Left lung (tissue), 10 donors: ENCODE data around the gene GPX4. TPM values are rescaled to one million over a fixed set of nuclear protein-coding genes. Genes with fewer than 3 reads are reported as not detected.
A peak's percentile ranks its signal among the peaks of the same experiment; 100 is the strongest.

Experiments
- ATAC-seq: fragments of 200-7000 bp; cut with Tn5 transposase; one replicate; pipeline ENCODE4 v1.9.1; 2020; ENCODE audit warnings: moderate library complexity
- DNase-seq, 4 donors: peaks; one replicate each; pipeline ENCODE4 v3.0.0-alpha.2; 2013 to 2020
- H3K27ac ChIP-seq, 2 donors: fragments of 200-600 bp; sonication (generic) in 1 of 2; one replicate each; pipeline versions ENCODE4 v1.5.0 to v1.8.0; 2020 to 2021
- H3K27me3 ChIP-seq, 2 donors: fragments of 200-600 bp; sonication (generic) in 1 of 2; one replicate each; pipeline versions ENCODE4 v1.5.0 to v1.8.0; 2020 to 2021
- H3K36me3 ChIP-seq, 2 donors: fragments of 200-600 bp; sonication (generic) in 1 of 2; one replicate each; pipeline versions ENCODE4 v1.5.0 to v1.8.0; 2020 to 2021
- H3K4me1 ChIP-seq, 2 donors: fragments of 200-600 bp; one replicate each; pipeline ENCODE4 v1.8.0; 2021
- H3K4me3 ChIP-seq, 2 donors: fragments of 200-600 bp; sonication (generic) in 1 of 2; one replicate each; pipeline versions ENCODE4 v1.5.0 to v1.8.0; 2020 to 2021; ENCODE audit warnings: mild to moderate bottlenecking in 1 of 2
- H3K9me3 ChIP-seq, 2 donors: fragments of 200-600 bp; sonication (generic) in 1 of 2; one replicate each; pipeline versions ENCODE4 v1.5.0 to v1.8.0; 2020 to 2021
- CTCF ChIP-seq, 2 donors: fragments of 200-600 bp; sonication (generic) in 1 of 2; IDR thresholded peaks; one replicate each; pipeline versions ENCODE4 v1.5.0 to v1.8.0; 2021; ENCODE audit warnings: antibody characterized with exemption in 2 of 2
- intact Hi-C, 2 donors: fragments of 100-400 bp; cut with DNase I; formaldehyde crosslinking; loops; one replicate each; pipeline versions ENCODE4 v1.11.2 to v1.14.2; 2022
- polyA plus RNA-seq, 6 donors: library from polyadenylated mRNA; unstranded; fragments of 120-200 nt; gene quantifications; one replicate each; pipeline ENCODE4 v1.2.1, GENCODE V29; 2013; ENCODE audit not compliant: insufficient read length in 6 of 6
- total RNA-seq, 2 donors: library from RNA; stranded (reverse); fragmentation: NEBNext Ultra II Directional; extraction: Animal tissue kit (Norgen Biotek cat#: 25700); gene quantifications; one replicate each; pipeline ENCODE4 v1.2.1, GENCODE V29; 2021
- donor health status: DM: no; HTN: yes; CAD: no.
- donor health status: DM: no; HTN: no; CAD: no.

The GPX4 gene
- total and polyA plus RNA-seq, 8 donors: 146 to 365 (median 213) TPM

DNA sequence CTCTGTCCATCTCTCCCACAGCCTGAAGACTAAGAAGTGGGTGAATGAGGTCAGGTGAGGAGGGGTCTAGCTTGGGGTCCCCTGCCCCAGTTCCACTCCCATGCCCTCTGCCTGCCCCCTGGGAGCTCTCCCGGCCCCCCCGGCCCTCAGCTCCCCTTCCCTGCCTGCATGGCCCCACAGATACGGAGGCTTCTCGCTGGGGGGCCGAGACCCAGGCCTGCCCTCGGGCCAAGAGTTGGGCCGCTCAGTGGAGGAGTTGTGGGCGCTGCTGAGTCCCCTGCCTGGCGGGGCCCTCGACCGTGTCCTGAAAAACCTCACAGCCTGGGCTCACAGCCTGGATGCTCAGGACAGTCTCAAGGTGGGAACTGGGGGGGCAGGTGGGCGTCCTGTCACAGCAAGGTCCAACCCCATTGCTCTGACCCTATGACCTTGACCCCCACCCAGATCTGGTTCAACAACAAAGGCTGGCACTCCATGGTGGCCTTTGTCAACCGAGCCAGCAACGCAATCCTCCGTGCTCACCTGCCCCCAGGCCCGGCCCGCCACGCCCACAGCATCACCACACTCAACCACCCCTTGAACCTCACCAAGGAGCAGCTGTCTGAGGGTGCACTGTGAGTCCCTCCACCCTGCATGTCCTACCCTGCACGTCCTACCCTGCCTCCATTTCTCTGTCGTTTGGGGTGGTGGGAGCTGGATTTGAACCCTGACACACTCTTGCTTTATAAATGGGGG is 47.7 kb upstream of the GPX4 start:
- no peak for TF ChIP-seq CTCF (IDR thresholded peaks at IDR 0.05)
- Histone ChIP-seq H3K4me1 (no peaks in the 10 kb centered on the region), H3K9me3 (peaks cover 0 to 31% of the 10 kb centered on the region in 2 donors), H3K4me3 (no peak overlapping the region), H3K27me3 (no peaks in the 10 kb centered on the region), H3K36me3 (peaks cover 0 to 61% of the 10 kb centered on the region in 2 donors), H3K27ac (no peak overlapping the region)
- DNase-seq (no peak), ATAC-seq (no peak)
- intact Hi-C loops: no loop called here

DNA sequence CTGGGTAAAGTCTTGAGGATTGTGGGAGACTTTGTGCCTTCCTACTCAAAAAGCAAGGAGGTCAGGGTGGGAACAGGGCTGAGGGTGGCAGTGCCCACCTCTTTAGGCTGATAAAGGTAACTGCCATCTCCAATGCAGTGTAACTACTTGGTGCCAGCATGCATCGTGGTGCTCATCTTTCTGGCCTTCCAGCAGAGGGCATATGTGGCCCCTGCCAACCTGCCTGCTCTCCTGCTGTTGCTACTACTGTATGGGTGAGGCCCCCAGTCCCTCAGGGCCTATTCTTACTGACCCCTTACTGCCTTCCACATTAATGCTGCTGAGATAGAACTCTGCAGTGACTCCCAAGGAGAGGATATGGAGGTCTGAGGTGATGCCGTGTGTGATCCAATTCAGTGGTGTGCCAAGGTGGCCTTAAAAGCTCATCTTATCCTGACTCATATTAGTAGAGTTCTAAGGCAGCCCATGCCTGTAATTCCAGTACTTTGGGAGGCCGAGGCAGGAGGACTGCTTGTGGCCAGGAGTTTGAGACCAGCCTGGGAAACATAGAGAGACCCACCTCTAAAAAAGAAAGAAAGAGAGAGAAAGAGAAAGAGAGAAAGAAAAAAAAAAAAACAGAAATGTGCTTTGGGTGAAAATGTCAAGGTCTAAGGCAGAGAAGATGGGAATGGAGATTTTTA is 46.5 kb upstream of the GPX4 start:
- DNase-seq (no peak), ATAC-seq (peak; percentile 63)
- H3K27ac ChIP-seq: no peak overlapping the region
- no peak for TF ChIP-seq CTCF (IDR thresholded peaks at IDR 0.05)
- no peak overlapping the region for H3K4me3 ChIP-seq
- H3K4me1 ChIP-seq: no peaks in the 10 kb centered on the region
- H3K27me3 ChIP-seq: no peaks in the 10 kb centered on the region
- peaks cover 0 to 31% of the 10 kb centered on the region in 2 donors for H3K9me3 ChIP-seq
- peaks cover 0 to 57% of the 10 kb centered on the region in 2 donors for H3K36me3 ChIP-seq
- intact Hi-C loops: no loop called here

- no peak for TF ChIP-seq CTCF (IDR thresholded peaks at IDR 0.05)
- no peak for DNase-seq
- no peak for ATAC-seq
- H3K4me3 ChIP-seq: no peak overlapping the region
- peaks cover 0 to 31% of the 10 kb centered on the region in 2 donors for H3K9me3 ChIP-seq
- intact Hi-C loops: no loop called here
- H3K27ac ChIP-seq: no peak overlapping the region
- no peaks in the 10 kb centered on the region for H3K4me1 ChIP-seq
- peaks cover 0 to 57% of the 10 kb centered on the region in 2 donors for H3K36me3 ChIP-seq
- no peaks in the 10 kb centered on the region for H3K27me3 ChIP-seq
Measured at GRCh38 chr19:1058112-1058511, 45.7 kb upstream of the GPX4 start.

DNA sequence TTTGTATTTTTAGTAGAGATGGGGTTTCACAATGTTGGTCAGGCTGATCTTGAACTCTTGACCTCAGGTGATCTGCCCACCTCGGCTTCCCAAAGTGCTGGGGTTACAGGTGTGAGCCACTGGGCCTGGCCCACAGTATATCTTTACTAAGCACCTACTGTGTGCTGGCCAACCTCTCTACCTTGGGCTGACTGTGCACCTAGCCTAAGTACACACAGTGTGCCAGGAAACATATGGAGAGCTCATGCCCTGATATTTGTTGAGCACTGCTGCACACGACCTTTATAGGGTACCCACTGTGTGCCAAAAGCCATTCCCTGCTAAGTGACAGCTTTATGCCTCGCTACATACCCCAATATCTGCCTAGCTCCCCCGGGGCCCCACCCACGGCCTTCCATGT is 43.1 kb upstream of the GPX4 start:
- Histone ChIP-seq H3K36me3 (peaks cover 0 to 39% of the 10 kb centered on the region in 2 donors), H3K27ac (no peak overlapping the region), H3K4me3 (no peak overlapping the region), H3K4me1 (peaks cover 0 to 23% of the 10 kb centered on the region in 2 donors), H3K27me3 (no peaks in the 10 kb centered on the region), H3K9me3 (peaks cover 0 to 31% of the 10 kb centered on the region in 2 donors)
- intact Hi-C loops: no loop called here
- ATAC-seq (no peak), DNase-seq (no peak)
- TF ChIP-seq CTCF (IDR thresholded peaks at IDR 0.05): no peak

- Histone ChIP-seq H3K9me3 (peaks cover 0 to 23% of the 10 kb centered on the region in 2 donors), H3K27me3 (peaks cover under 1 to 2% of the 10 kb centered on the region in 2 donors), H3K4me1 (peaks cover 6 to 36% of the 10 kb centered on the region in 2 donors), H3K36me3 (peaks cover 0 to 26% of the 10 kb centered on the region in 2 donors), H3K27ac (no peak overlapping the region), H3K4me3 (no peak overlapping the region)
- DNase-seq: peak in 1 of 4 donors; percentile 71
- TF ChIP-seq CTCF (IDR thresholded peaks at IDR 0.05): no peak
- no peak for ATAC-seq
- intact Hi-C loops: no loop called here
Measured at GRCh38 chr19:1061987-1062386, 41.8 kb upstream of the GPX4 start.
